GM19193 (cell line): ENCODE results near the gene NAA25.

ENCODE experiments used
- POLR2A ChIP-seq: IDR thresholded peaks from 4 replicates; pipeline ENCODE4 v1.6.1; 2011; ENCODE audit not compliant: insufficient read depth, insufficient read length; ENCODE audit errors: extremely low read depth

The NAA25 gene

DNA sequence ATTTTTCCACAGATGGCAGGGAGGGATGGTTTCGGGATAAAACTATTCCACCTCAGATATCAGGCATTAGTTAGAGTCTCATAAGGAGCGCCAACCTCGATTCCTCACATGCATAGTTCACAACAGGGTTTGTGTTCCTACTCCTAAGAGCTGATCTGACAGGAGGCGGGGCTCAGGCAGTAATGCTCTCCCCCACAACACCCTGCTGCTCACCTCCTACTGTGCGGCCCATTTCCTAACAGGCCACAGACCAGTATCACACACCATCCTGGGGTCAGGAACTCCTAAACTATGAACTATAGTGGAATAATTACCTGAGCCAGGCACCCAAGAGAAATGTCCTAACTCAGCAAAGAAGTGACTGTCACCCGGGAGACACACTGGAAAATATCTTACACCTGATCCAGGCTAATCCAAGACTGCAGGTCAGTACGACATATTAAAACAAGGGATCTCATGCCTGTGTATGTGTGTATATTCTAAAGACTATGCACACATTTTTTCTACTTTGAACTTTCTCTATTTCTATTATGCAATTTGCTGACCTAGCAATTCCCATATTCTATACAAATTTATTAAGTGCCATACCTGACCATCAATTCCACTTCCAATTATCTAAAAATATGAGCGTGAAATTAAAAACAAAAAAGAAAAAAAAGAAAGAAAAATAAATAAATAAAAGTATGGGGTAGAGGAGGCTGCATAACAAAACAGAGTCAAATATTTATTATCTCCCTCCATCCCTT lies 4.7 kb downstream of the NAA25 start:
- TF ChIP-seq POLR2A: no peak

DNA sequence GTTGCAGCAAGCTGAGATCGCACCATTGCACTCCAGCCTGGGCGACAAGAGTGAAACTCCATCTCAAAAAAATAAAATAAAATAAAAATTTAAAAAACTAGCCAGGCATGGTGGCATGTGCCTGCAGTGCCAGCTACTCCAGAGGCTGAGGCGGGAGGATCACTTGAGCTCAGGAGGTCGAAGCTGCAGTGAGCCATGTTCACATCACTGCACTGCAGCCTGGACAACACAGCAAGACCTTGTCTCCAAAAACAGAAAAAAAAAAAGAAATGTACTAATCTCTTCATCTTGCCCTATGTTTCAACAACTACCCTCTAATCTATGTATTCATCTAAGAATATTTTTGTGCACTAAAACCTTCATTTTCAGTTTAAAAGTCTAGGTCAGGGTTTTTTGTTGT lies 6.5 kb downstream of the NAA25 start:
- no peak for TF ChIP-seq POLR2A

DNA sequence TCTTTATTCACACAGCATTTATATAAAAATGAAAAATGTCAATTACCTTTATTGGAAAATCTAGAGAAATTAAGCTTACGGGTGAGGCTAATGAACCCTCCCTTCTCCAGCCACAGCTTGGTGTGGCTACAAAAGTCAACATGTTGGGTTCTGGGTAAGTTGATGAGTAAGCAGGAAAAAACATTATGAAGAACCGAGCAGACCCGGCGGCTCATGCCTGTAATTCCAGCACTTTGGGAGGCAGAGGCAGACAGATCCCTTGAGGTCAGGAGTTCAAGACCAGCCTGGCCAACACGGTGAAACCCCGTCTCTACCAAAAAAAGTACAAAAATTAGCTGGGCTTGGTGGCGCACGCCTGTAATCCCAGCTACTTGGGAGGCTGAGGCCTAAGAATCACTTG lies 10.9 kb downstream of the NAA25 start:
- TF ChIP-seq POLR2A: no peak

DNA sequence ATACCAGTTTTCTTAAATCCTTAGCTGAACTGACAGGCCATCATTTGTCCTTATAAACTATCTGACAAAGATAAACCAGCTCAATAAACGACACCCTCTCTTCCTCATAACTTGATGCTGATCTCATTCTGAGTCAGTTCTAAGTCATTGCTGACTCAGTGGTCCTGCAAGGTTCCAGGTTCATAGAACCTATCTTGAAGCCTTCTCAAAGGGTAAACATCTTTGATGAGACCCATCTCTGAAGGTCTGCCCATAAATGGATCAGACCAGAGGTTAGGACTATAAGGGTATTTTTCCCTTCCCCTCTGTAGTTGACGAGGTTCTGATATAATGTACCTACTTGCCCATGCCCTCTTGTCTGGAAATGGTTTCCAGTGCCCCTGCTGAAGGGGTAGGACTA lies 11.9 kb downstream of the NAA25 start:
- TF ChIP-seq POLR2A: no peak

DNA sequence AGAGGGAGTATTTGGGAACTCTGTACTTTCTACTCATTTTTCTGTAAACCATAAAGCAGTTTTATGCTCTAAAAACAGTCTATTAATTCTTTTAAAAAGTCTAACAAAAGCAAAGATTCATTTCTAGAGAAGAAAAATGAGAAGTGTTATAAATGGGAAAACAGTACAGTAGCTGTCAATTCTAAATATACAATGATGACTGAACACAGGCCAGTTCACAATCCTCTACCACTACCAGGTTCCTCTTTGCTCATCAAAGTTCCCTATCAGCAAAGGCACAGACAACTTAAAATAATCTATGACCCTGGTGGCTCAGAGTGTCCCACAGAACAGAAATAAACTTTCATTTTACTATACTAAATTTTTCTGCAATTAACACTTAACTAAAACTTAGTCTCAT lies 12.5 kb downstream of the NAA25 start:
- TF ChIP-seq POLR2A: no peak

DNA sequence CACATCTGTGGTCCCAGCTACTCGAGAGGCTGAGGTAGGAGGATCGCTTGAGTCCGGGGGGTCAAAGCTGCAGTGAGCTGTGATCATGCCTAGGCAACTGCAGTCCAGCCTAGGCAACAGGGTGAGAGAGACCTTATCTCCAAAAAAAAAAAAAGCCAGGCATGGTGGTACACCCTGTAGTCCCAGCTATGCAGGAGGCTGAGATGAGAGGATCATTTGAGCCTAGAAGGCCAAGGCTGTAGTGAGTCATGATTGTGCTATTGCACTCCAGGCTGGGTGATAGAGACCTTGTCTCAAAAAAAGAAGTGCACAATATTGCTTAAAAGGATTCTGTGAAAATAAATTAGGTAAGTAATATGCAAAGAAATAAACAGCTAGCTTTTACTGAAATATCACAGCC lies 17.0 kb downstream of the NAA25 start:
- no peak for TF ChIP-seq POLR2A

DNA sequence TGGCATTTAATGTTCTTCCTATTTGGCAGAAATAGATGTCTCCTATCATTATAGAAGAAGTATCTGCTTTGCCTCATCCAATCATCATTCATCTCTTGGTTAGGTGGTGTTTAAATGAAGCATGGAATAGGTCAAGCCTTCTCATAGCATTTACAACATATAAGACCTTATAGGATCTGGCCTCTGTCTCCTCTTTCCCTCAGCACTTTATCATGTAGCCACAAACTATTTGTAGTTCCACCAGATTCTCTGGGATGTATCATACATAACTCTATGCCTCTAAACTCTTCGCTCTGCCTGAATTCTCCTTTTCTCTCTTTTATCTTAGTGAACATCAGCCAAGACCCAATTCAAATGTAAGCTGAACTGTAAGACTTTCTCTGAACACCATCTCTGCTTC lies 20.7 kb downstream of the NAA25 start:
- TF ChIP-seq POLR2A: no peak

DNA sequence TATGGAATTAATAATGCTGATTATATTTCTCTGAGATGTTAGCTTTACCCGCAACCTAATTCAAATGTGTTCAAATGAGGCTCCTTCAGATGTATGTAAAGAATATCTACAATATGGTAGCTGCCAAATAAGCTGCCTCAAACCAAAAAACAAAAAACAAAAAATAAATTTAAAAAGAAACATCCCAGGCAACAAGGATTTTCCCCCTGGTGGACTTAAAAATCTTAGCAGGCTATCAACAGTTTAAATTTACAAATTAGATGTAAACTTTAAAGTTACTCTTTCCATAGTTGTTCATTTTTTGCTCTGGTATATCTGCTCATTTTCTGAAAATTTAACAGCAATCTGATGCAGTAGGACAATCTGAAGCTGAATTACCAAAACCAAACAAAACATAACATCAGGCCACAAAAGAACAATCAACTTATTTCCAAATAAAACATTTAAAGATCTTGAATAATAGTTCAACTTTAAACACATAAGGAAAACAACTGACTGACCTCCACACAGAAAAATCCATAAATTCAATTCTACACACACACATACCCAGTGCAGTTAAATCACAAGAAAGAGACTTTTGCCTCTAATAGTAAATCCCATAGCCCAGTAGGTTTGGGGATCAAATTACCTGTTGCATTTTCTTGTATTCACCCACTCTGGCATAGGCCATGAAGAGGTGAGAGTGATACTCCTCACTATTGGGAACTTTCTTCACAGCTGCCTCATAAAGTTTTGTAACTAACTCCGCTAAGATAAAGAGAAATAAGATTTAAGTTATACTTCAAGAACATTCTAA lies 21.3 kb downstream of the NAA25 start:
- TF ChIP-seq POLR2A: no peak

DNA sequence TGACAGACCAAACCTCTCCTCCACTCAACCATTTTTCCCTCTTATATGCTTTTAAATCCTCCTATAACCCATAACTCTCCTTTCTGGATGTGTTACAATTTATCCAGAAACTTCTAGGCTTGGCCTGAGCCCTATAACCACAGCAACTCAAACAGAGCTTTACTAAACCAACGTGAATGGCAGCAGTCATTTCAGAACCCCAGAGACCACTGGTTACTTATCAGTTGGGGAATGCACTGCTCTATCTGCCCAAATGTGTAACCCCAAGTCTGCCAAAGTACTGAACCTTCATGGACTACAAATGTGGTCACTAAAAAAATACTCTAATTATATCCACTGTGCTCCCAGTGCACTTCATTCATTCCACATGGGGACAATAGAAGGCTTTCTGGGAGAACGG lies 42.0 kb downstream of the NAA25 start:
- no peak for TF ChIP-seq POLR2A

DNA sequence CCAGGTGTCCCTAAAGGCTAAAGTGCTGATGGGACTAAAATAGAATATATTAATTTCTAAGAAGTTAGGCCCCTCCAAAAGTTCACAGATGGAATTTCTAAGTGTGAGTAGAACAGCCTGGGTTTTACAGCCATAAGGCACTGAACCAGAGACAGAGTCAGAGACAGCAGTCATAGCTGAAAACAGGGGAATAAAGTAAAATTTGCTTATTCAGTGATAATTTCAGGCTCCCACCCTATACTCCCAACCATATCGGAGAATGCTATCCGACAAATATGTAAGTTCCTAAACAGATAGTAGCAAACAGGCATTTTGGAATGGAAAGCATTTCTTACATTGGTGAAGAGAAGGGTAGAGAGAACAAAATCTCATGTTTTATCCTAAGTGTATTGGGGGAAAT lies 45.3 kb downstream of the NAA25 start:
- no peak for TF ChIP-seq POLR2A

DNA sequence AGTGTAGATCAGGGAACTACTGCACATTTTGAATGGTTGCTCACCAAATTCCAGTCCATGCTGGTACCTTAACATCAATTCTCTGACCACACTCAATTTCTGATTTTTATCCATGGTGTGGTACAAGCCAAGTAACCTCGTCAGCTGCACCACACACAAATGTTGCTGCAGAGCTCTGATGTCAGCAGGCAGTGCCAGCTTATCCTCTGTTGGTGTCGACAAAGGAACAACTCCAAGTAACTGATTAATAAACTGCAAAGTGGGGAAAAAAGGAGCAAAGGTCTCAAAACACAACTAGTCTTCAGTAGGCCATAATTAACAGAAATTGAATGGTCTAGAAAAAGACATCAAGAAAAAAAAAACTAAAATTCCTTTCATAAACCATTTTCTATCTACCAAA lies 47.4 kb downstream of the NAA25 start:
- TF ChIP-seq POLR2A: no peak

DNA sequence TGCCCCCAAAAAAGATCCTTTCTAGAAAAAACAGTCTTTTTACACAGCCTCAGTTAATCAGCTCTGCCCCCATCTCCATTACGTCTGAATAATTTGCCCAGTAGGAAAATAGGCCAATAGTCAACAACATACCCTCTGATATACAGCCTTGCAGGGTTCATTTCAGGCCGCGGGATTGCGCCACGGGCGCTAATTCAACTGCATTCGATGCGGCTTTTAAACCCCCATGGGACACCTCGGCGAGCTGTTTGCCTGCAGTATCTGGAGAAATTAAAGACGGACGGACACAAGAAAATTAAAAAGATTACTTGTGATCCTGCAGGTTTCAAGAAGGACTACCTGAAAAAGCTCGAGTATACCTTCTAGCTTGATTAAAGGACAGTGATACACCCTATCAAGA lies 59.2 kb downstream of the NAA25 start:
- TF ChIP-seq POLR2A: no peak

DNA sequence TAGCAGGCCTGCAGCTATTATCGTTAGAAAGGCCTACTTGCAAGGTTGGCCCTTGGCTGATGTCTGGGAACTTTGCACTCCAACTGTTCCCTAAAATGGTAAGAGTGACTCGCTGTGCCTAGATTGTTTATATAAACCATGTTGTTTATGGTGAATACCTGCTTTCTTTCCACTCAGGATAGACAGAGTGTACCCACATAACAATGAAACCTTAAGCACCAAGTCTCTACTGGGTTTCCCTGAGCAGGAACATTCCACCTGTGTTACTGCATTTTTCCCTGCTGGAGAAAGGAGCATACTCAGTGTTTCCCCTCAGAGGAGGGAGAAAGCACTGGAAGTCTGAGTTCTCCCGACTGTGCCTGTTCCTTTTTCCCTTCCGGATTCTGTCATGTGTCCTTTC lies 62.6 kb downstream of the NAA25 start:
- no peak for TF ChIP-seq POLR2A

DNA sequence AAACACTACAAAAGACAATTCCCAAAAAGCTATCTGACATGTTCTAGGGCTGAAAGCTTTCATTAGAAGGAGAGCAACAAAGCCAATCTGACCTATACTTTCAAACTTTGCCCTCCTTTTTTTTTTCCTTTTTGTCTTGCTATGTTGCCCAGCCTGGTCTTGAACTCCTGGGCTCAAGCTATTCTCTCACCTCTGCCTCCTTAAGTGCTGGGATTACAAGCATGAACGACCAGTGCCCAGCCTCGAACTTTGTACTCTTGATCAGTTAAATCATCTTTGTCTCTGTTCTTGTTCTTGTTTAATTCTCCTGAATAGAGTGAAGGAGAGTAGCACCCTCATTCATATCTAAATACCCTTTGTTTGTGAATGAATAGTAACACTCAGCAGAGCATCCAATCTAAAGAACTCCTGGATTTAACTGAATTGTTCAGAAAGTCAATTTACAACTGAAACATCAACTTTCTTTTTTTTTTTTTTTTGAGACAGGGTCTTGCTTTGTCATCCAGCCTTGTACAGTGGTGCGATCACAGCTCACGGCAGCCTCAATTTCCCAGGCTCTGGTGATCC lies 73.3 kb downstream of the NAA25 start:
- no peak for TF ChIP-seq POLR2A

DNA sequence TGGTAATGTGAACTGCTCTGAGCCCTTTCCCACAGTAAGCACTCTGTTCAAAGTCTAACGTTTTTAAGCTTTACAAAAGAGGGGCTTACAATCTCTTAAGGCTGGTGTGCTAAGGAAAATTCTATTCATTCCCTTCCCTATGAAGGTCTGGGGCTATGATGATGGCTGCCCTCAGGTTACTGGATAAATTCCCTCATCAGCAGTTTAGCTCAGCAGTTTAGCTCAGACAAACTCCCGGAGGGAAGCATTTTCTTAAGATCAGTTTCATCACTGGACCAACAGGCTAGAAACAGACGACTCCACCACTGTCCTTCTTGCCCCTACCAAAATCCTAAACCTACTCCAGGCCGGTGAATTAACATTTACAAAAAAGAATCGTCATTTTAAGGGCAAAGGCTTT lies 76.3 kb downstream of the NAA25 start:
- no peak for TF ChIP-seq POLR2A

DNA sequence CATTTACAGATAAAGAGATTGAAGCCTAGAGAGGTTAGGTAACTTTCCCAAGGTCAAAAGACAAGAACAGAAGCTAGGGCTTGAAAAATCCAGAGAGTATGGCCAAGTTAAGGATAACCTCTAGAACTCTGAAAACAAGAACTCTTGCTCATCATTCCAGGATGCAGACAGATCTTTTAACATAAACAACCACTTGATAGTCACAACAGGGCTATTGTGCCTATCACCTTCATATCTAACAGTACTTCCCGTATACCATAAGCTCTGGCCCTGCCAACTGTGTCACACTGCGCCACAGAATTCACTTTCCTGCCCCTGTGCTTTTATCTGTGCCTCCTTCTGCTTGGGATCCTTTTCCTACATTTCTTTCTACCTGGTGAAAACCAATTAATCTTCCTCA lies 77.1 kb downstream of the NAA25 start:
- TF ChIP-seq POLR2A: no peak
